Measurements from ENCODE around the gene NRIP1.

The NRIP1 gene

DNA sequence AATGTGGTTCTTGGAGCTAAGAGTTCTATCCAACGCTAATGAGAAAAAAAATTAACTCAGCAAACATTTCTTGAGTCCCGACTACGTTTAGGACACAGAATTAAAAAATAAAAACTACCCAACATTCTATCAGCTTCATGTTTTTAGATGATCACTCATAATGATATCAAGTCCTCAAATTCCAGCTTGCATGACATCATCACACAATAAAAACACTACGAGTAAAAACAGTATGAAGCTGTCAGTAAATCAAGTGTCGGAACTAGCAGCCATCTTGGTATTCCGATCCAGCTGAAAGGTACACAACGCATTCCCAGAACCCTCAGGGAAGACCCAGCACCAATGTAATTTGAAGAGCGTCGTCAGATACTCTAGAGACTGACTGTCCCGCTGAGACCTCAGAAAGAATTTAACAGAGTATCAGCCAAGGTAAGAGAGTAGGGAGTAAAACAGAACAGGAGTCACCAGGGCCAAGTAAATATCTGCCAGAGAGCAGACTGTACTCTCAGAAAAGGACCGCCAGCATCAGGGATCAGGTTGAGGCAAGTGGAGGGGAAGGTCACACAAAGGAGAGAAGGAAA lies 57.0 kb downstream of the NRIP1 start:
- H3K4me3 ChIP-seq (ENCODE audit: low read depth, low read length), result no peak overlapping the region
- TF ChIP-seq, protein P1, sequence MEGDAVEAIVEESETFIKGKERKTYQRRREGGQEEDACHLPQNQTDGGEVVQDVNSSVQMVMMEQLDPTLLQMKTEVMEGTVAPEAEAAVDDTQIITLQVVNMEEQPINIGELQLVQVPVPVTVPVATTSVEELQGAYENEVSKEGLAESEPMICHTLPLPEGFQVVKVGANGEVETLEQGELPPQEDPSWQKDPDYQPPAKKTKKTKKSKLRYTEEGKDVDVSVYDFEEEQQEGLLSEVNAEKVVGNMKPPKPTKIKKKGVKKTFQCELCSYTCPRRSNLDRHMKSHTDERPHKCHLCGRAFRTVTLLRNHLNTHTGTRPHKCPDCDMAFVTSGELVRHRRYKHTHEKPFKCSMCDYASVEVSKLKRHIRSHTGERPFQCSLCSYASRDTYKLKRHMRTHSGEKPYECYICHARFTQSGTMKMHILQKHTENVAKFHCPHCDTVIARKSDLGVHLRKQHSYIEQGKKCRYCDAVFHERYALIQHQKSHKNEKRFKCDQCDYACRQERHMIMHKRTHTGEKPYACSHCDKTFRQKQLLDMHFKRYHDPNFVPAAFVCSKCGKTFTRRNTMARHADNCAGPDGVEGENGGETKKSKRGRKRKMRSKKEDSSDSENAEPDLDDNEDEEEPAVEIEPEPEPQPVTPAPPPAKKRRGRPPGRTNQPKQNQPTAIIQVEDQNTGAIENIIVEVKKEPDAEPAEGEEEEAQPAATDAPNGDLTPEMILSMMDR (IDR thresholded peaks at IDR 0.05; ENCODE audit: borderline replicate concordance, insufficient read depth, low read depth, low read length), result no peak

DNA sequence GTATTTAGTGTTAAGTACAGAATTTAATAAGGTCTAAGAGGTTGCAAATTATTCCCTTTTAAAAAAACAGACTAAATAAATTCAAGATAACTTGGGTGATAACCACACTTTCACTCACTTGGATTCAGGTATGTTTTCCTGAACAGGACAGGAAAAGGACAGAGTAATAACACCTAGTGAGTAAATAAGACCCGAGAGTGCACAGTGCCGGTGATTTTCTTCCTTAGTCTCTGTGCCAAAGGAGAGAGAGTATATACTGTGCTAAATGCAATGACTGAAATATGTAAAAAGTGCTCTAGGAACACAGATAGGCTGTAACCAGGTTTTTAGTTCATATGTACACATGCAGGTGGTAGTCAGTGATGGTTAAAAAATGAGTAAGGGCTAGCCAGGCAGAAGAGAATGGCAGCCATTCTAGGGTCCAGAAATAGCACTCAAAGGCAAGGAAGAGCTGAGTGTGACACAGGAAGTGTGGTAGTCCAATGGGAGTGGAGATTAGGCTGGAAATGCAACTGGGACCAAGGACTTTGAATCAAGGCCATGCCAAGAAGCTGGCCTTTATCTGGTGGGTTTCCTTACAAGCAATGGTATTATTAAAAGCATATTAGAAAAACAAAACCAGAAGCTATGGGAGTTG lies 58.1 kb downstream of the NRIP1 start:
- H3K4me3 ChIP-seq (ENCODE audit: low read depth, low read length), result no peak overlapping the region
- TF ChIP-seq, protein P1 (IDR thresholded peaks at IDR 0.05; ENCODE audit: borderline replicate concordance, insufficient read depth, low read depth, low read length), result no peak

DNA sequence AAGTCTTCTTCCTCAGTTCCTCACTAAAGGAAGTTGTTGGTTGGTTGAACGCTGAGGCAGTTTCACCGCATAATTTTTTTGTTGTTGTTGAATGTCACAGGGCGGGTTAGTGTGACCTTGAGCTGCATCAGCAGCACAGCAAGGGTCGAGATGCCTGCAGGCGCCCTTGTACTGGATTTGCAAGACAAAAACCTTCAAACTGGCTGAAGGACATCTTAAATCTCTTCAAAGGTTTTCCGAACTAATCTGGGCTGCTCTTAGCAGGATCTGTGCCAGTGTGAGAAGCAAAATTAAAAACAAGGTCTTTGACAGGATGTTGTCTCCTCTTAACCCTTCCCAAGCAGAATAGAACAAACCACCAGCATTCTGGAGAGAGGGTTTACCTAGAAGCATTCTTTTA lies 59.4 kb downstream of the NRIP1 start:
- H3K4me3 ChIP-seq (ENCODE audit: low read depth, low read length), result no peak overlapping the region
- TF ChIP-seq, protein P1 (IDR thresholded peaks at IDR 0.05; ENCODE audit: borderline replicate concordance, insufficient read depth, low read depth, low read length), result no peak

DNA sequence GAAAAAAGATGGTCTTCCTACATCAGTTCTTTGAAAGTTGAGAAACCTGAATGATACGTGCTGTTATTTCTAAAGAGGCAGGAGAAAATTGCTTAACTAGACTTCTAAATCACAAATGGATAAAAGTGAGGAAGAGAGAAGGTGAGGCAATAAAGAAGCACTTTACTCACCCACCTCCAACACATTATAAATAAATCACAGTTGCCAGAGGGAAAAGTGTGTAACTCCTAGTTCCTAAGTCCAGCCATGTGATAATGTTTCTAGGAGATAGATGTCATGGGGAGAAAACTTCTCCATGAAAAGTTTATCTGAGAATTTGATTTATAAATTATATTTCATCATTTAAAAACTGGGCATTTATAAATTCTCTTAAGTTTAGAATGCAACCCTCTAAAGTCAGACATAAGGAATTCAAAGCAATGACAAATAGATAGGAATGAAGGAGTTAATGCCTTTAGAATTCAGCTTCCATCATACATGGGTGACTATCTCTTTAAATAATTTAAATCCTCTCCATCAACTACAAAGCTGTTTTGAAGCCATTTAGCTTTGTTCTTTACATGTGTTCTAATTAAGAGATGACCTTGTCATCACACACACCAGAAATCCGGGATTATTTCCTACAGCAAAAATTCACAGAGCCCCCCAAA lies 60.0 kb downstream of the NRIP1 start:
- TF ChIP-seq, protein P1 (IDR thresholded peaks at IDR 0.05; ENCODE audit: borderline replicate concordance, insufficient read depth, low read depth, low read length), result no peak
- H3K4me3 ChIP-seq (ENCODE audit: low read depth, low read length), result no peak overlapping the region

DNA sequence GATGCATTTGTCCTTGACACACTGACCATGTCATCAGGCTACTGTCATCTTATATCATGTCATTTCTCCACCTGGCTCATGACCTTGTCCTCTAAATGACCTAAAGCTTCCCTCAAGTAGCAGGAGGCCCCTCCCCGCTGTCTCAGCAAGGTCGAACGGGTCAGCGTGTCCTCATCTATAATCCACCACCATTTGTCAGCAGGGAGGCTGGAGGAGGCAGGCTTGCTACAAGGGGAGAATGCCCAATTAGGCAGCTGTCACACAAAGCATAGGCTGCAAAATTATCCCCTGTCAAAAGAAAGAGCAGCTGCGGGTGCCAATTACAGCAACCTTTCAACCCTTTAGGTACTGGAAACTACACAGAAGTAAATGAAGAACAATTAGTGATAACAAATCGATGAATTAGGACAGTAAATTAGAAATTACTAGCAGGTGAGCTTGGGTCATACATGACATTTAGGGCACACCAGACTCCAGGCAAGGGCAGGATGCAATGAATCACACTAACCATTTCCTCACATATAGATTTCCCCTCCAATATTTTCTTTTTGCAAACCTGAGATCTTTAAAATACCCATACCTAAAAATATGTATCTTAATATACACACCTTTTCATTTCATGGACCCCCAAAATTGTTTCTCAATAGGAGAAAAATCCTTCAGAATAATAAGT lies 61.2 kb downstream of the NRIP1 start:
- TF ChIP-seq, protein P1 (IDR thresholded peaks at IDR 0.05; ENCODE audit: borderline replicate concordance, insufficient read depth, low read depth, low read length), result no peak
- no peak overlapping the region for H3K4me3 ChIP-seq (ENCODE audit: low read depth, low read length)

DNA sequence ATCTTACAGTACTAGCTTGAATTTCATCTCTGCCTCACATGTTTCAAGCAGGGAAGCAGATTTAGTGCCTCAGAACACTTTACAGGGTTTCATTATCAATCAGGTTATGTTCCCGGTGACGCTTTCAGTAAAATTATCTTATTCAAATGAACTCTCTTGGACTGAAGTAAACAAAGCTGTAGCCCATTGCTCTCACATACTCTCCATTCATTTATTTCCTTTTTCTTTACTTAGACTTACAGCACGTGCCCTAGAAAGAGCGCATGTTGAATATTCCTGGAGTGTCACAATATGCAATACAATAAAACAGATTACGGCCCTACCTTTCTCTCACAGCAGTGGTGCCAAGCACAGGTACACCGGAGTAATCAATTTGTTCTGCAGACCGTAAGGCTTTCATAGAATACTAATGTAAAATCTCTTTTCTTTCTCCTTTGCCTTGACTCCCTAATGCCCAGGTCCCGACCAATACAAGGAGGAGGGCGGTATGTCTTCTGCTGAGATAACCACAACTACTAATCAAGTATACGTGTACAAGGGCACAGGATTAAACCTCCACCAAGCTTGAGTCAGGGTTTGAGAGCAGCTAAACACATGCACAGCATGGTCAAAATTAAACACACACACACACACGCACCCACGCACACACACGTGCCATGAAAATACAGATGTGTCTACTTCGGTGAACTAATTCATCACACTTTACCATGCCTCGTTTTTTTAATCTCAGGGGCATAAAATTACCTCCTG lies 62.8 kb downstream of the NRIP1 start:
- TF ChIP-seq, protein P1 (IDR thresholded peaks at IDR 0.05; ENCODE audit: borderline replicate concordance, insufficient read depth, low read depth, low read length), result no peak
- no peak overlapping the region for H3K4me3 ChIP-seq (ENCODE audit: low read depth, low read length)
